ENCODE results near the gene SMC6. TPM values are rescaled to one million over a fixed set of nuclear protein-coding genes. Genes with fewer than 3 reads are reported as not detected.

Gene SMC6
- total RNA-seq, 1 experiment from 2014 or later: 40.3 TPM

DNA sequence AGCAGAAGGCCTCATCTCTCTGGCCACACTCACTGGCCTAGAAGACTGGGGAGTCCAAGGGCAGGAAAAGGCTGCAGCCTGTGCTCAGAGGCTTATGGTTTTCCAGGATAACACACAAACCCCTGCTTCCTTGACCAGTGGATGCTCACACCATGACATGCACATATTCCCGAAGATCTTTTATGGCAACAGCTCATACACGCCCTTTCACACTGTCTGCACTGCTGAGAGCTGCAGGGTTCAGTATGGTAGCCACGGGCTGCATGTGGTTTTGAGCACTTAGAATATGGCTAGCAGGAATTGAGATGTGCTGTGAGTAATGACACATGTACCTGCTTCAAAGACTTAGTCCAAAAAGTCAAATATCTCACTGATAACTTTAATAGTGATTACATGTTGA lies 117.4 kb downstream of the SMC6 start:
- no peak for DNase-seq
- Histone ChIP-seq H3K27ac (ENCODE audit: insufficient read length, low read depth, low read length) (no peak overlapping the region), H3K4me2 (ENCODE audit: insufficient read depth, insufficient read length, low read length) (no peak overlapping the region), H2BK20ac (ENCODE audit: low read depth, low read length, poor library complexity, severe bottlenecking) (no peak overlapping the region), H2BK120ac (ENCODE audit: low read depth, low read length, poor library complexity, severe bottlenecking) (no peak overlapping the region), H2BK15ac (ENCODE audit: low read depth, low read length) (no peak overlapping the region), H4K5ac (ENCODE audit: insufficient read length, low read depth, low read length) (no peak overlapping the region), H4K91ac (ENCODE audit: insufficient read length, low read depth, low read length) (no peak overlapping the region), H3K27me3 (ENCODE audit: insufficient read depth, low read length) (no peaks in the 10 kb centered on the region), H4K8ac (replicated peaks; ENCODE audit: insufficient read length, low read depth, low read length) (no peak overlapping the region), H4K20me1 (ENCODE audit: control insufficient read depth, insufficient read depth, insufficient read length) (no peaks in the 10 kb centered on the region), H3K9me3 (ENCODE audit: control insufficient read depth, low read depth, low read length) (no peaks in the 10 kb centered on the region), H3K4ac (ENCODE audit: low read depth, low read length) (no peak overlapping the region), H3K23me2 (ENCODE audit: insufficient read length, low read depth, low read length, poor library complexity, severe bottlenecking) (no peaks in the 10 kb centered on the region), H2AFZ (ENCODE audit: low read length) (no peak overlapping the region), H3K9ac (ENCODE audit: extremely low read depth, insufficient read length, low read length) (no peak overlapping the region), H3T11ph (ENCODE audit: low read length) (no peak overlapping the region), H3K14ac (ENCODE audit: insufficient read depth, low read length) (no peak overlapping the region), H3K56ac (ENCODE audit: insufficient read length, low read depth, low read length) (no peak overlapping the region), H3K79me1 (ENCODE audit: insufficient read depth, low read depth, low read length, poor library complexity, severe bottlenecking) (no peaks in the 10 kb centered on the region), H3K23ac (ENCODE audit: insufficient read length, low read depth, low read length) (no peak overlapping the region), H3K18ac (ENCODE audit: insufficient read length, low read depth, low read length) (no peak overlapping the region), H3K79me2 (ENCODE audit: insufficient read depth, low read length) (no peaks in the 10 kb centered on the region), H3K4me1 (ENCODE audit: insufficient read depth, low read length) (no peaks in the 10 kb centered on the region; the same call in 1 of the 2 replicates), H2BK5ac (ENCODE audit: insufficient read length, low read length) (no peak overlapping the region), H2BK12ac (ENCODE audit: insufficient read length, low read depth, low read length) (no peak overlapping the region), H2AK5ac (ENCODE audit: insufficient read length, low read length) (no peak overlapping the region)
- TF ChIP-seq, protein P1, sequence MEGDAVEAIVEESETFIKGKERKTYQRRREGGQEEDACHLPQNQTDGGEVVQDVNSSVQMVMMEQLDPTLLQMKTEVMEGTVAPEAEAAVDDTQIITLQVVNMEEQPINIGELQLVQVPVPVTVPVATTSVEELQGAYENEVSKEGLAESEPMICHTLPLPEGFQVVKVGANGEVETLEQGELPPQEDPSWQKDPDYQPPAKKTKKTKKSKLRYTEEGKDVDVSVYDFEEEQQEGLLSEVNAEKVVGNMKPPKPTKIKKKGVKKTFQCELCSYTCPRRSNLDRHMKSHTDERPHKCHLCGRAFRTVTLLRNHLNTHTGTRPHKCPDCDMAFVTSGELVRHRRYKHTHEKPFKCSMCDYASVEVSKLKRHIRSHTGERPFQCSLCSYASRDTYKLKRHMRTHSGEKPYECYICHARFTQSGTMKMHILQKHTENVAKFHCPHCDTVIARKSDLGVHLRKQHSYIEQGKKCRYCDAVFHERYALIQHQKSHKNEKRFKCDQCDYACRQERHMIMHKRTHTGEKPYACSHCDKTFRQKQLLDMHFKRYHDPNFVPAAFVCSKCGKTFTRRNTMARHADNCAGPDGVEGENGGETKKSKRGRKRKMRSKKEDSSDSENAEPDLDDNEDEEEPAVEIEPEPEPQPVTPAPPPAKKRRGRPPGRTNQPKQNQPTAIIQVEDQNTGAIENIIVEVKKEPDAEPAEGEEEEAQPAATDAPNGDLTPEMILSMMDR (conservative IDR thresholded peaks at IDR 0.05): no peak
- Mint-ChIP-seq H3K4me3 (no peak overlapping the region), H3K4me1 (peaks cover 24 to 29% of the 10 kb centered on the region in 2 experiments), H3K36me3 (ENCODE audit: insufficient read depth in 1 of 3, low read depth in 3 of 3) (peaks cover 5 to 14% (median 7%) of the 10 kb centered on the region in 3 experiments; a peak in 4 of 7 replicates), H3K27ac (no peak overlapping the region), H3K9me3 (peaks cover 3 to 5% of the 10 kb centered on the region in 2 experiments; a peak in 3 of 5 replicates), H3K27me3 (ENCODE audit: low read depth) (no peaks in the 10 kb centered on the region)
- no CpG with 5 or more reads among the region's 3 CpGs for WGBS (ENCODE audit: extremely low coverage, insufficient read length, low lambda C conversion rate)
